Activated naive CD4-positive, alpha-beta T cell treated with anti-CD3 and anti-CD28 coated beads, Interleukin-2, amount 10 ng/mL, durations not matched to agents 7 days and 5 days (primary cell): ENCODE measurements around the gene GPATCH8.

Experiments used
- CTCF ChIA-PET: fragments of 350-600 bp; sonication (Branson Sonifier 250); formaldehyde crosslinking; loops from one replicate; lab custom pipeline; 2021; ENCODE audit warnings: antibody characterized with exemption; lab: Charles Lee
- DNase-seq: peaks from one replicate; pipeline ENCODE4 v3.0.0-alpha.2; 2020
- H3K27ac Mint-ChIP-seq: one replicate; pipeline ENCODE4 v1.8.0; 2021; ENCODE audit warnings: mild to moderate bottlenecking, moderate library complexity, mixed read lengths
- H3K27me3 Mint-ChIP-seq: one replicate; pipeline ENCODE4 v1.8.0; 2021; ENCODE audit warnings: mild to moderate bottlenecking, mixed read lengths
- H3K36me3 Mint-ChIP-seq: one replicate; pipeline ENCODE4 v1.8.0; 2021; ENCODE audit warnings: mixed read lengths
- H3K4me1 Mint-ChIP-seq: one replicate; pipeline ENCODE4 v1.8.0; 2021; ENCODE audit warnings: mixed read lengths
- H3K4me3 Mint-ChIP-seq: one replicate; pipeline ENCODE4 v1.8.0; 2021; ENCODE audit warnings: mild to moderate bottlenecking, moderate library complexity, mixed read lengths
- H3K9me3 Mint-ChIP-seq: one replicate; pipeline ENCODE4 v1.8.0; 2021; ENCODE audit warnings: mixed read lengths

GPATCH8 gene

GRCh38 chr17:44503147-44504029 lies at the start of gene GPATCH8:
Gene GPATCH8 (minus strand): TSS chr17:44503406. CDS start chr17:44503370, 36 bp downstream.
- peak; percentile 94 for DNase-seq

DNA sequence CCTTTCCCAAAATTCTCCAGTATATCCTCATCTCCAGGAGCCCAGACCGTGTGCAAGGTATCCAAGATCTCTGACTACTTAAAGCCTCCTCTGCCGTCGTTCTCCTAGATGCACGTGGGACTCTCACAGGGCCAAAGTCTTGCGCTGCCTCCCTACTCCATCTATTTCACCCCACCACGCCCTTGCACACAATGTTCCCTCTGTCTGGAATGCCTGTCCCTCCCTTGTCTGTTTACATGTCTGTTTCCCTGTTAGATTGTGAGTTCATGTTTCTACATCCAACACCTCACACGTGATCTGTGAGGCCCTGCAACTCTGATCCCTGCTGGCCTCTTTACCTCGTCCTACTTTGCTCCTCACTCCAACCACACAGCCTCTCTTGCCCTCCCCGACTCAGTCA lies 49.2 kb upstream of the GPATCH8 start:
- Mint-ChIP-seq H3K4me3 (no peak overlapping the region), H3K4me1 (peaks cover 15% of the 10 kb centered on the region), H3K36me3 (no peaks in the 10 kb centered on the region), H3K9me3 (no peaks in the 10 kb centered on the region), H3K27ac (no peak overlapping the region), H3K27me3 (peaks cover 86% of the 10 kb centered on the region)
- no peak for DNase-seq
- CTCF ChIA-PET = no interaction called here

More at GRCh38 chr17:44503147-44504029, at the start of gene GPATCH8:
- H3K4me1 Mint-ChIP-seq = peaks cover 32% of the 10 kb centered on the region
- peaks cover 7% of the 10 kb centered on the region for H3K27me3 Mint-ChIP-seq
- H3K36me3 Mint-ChIP-seq = peaks cover 5% of the 10 kb centered on the region
- CTCF ChIA-PET = interaction anchor here (0.8 to 1.4 kb wide), 2 partner anchors 20 to 29 kb away, joined by 3 to 5 read pairs; no protein-coding TSS in a partner anchor
- H3K4me3 Mint-ChIP-seq = peak within 1 kb of the TSS; percentile 87
- no peaks in the 10 kb centered on the region for H3K9me3 Mint-ChIP-seq
- H3K27ac Mint-ChIP-seq = peak within 1 kb of the TSS; percentile 97

- CTCF ChIA-PET = interaction anchor here (1.0 kb wide), 1 partner anchor 142 kb away, joined by 6 read pairs; no protein-coding TSS in a partner anchor
- no peak overlapping the region for H3K27ac Mint-ChIP-seq
- peaks cover 74% of the 10 kb centered on the region for H3K27me3 Mint-ChIP-seq
- H3K4me1 Mint-ChIP-seq = no peaks in the 10 kb centered on the region
- H3K9me3 Mint-ChIP-seq = no peaks in the 10 kb centered on the region
- DNase-seq = no peak
- no peak overlapping the region for H3K4me3 Mint-ChIP-seq
- no peaks in the 10 kb centered on the region for H3K36me3 Mint-ChIP-seq
These were observed 46.5 kb upstream of the GPATCH8 start for GRCh38 chr17:44549686-44550085.

GRCh38 chr17:44548376-44549230 lies 45.4 kb upstream of the GPATCH8 start:
- Mint-ChIP-seq H3K4me3 (no peak overlapping the region), H3K4me1 (no peaks in the 10 kb centered on the region), H3K9me3 (no peaks in the 10 kb centered on the region), H3K27me3 (peaks cover 66% of the 10 kb centered on the region), H3K27ac (no peak overlapping the region), H3K36me3 (no peaks in the 10 kb centered on the region)
- CTCF ChIA-PET = interaction anchor here (1.2 to 2.4 kb wide), 2 partner anchors 15 to 16 kb away, joined by 3 to 7 read pairs; no protein-coding TSS in a partner anchor
- DNase-seq = no peak

DNA sequence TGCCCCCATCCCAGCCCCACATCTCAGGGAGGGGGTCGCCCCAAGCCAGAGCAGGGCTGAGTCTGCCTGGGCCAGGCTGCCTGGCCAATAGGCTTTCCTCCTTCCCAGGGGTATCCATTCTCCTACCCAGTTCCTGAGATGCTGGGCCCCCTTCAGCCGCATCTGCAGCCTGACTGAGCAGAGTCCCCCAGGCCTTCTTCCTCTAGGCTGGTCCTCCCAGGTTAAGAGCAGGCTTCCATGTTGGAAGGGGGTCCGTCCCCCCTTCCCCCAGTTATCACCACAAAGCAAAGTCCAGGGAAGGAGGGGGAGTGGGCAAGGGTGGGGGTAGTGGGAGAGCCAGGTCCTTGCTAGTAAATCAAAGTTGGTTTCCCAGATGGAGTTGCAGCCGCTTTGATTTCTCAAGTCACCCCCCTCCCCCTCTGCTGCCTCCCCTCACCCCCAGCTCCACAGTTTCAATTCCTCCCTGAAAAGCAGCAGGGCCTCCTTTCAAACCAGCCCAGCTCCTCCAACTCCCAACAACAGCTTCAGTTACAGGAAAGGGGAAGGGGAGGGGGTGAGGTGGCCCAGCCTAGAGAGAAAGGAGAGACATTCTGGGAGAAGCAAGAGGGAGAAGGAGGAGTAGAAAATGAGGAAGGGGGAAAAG lies 44.5 kb upstream of the GPATCH8 start:
- Mint-ChIP-seq H3K27me3 (peaks cover 75% of the 10 kb centered on the region), H3K4me1 (no peaks in the 10 kb centered on the region), H3K4me3 (no peak overlapping the region), H3K27ac (no peak overlapping the region), H3K9me3 (no peaks in the 10 kb centered on the region), H3K36me3 (no peaks in the 10 kb centered on the region)
- DNase-seq = no peak
- CTCF ChIA-PET = interaction anchor here (1.2 to 2.4 kb wide), 2 partner anchors 14 to 17 kb away, joined by 3 to 7 read pairs; no protein-coding TSS in a partner anchor

- peaks cover 67% of the 10 kb centered on the region for H3K27me3 Mint-ChIP-seq
These were observed 43.7 kb upstream of the GPATCH8 start for GRCh38 chr17:44546671-44547606.

DNA sequence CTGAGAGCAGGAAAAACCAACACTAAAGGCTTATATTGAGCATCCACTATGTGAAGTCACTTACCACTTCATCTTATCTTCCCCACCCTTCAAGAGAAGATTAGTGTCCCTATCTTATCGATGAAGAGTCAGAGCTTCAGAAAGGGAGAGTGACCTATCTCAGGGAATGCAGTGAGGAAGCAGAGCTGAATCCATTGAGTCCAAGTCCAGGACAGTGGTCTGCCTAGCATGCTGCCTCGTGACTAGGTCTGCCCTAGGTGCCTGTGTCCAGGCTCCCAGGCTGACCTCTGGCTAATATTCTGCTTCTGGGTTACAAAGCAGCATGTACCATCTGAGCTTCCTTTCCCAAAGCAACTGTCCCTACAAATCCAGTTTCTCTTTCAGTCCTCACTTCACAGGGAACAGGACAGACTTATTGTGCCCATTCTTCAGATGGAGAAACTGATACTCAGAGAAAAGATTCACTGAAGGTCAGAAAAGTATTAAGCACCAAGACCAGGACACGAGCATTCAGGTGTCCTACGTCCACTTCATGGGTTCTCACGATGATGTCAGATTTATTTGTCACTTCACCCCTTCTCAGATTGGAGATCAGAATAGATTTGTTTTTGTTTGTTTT lies 40.8 kb upstream of the GPATCH8 start:
- DNase-seq = no peak
- H3K4me3 Mint-ChIP-seq = no peak overlapping the region
- no peaks in the 10 kb centered on the region for H3K36me3 Mint-ChIP-seq
- peaks cover 52% of the 10 kb centered on the region for H3K27me3 Mint-ChIP-seq
- no peaks in the 10 kb centered on the region for H3K9me3 Mint-ChIP-seq
- no peaks in the 10 kb centered on the region for H3K4me1 Mint-ChIP-seq
- CTCF ChIA-PET = interaction anchor here (1.3 kb wide), 1 partner anchor 10 kb away, joined by 3 read pairs; no protein-coding TSS in a partner anchor
- H3K27ac Mint-ChIP-seq = no peak overlapping the region

More at GRCh38 chr17:44546671-44547606, 43.7 kb upstream of the GPATCH8 start:
- Mint-ChIP-seq H3K27ac (no peak overlapping the region), H3K4me3 (no peak overlapping the region), H3K4me1 (no peaks in the 10 kb centered on the region), H3K9me3 (no peaks in the 10 kb centered on the region), H3K36me3 (no peaks in the 10 kb centered on the region)
- no peak for DNase-seq
- CTCF ChIA-PET = interaction anchor here (2.4 kb wide), 1 partner anchor 14 kb away, joined by 7 read pairs; no protein-coding TSS in a partner anchor

DNA sequence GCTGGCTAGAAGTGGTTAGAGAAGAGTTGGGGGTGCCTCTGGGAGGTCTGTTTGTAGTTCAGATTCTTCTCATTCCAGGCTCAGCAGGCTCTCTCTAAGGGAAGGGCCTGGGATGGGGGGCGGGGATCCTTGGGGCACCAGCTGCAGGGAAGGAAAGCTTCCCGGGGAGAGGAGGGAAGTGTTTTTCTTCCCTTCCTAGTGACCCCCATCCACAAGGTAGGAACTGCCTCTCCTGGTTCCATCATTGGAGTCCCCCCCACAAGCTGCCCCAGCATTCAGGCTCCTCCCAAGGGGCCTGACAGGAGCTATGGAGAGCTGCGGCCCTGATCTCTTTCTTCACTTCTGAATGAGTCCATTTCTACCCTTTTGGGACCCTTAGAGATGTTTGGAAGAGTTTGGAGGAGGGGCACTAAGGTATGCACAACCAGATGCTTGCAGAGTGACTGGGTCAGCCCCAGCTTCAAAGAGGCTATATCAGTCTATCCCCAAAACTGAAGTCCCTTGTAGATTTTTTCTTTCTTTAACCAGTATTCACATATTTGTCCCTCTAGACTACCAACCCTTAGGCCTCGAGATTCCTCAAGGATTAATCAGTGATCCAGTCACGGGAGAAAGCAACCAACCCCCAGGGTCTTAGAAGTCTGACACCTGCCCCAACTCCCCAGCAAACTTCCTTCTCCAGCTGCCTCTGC lies 40.2 kb upstream of the GPATCH8 start:
- Mint-ChIP-seq H3K4me3 (no peak overlapping the region), H3K27ac (no peak overlapping the region), H3K36me3 (no peaks in the 10 kb centered on the region), H3K27me3 (peaks cover 48% of the 10 kb centered on the region), H3K4me1 (no peaks in the 10 kb centered on the region), H3K9me3 (no peaks in the 10 kb centered on the region)
- no peak for DNase-seq
- CTCF ChIA-PET = no interaction called here

DNA sequence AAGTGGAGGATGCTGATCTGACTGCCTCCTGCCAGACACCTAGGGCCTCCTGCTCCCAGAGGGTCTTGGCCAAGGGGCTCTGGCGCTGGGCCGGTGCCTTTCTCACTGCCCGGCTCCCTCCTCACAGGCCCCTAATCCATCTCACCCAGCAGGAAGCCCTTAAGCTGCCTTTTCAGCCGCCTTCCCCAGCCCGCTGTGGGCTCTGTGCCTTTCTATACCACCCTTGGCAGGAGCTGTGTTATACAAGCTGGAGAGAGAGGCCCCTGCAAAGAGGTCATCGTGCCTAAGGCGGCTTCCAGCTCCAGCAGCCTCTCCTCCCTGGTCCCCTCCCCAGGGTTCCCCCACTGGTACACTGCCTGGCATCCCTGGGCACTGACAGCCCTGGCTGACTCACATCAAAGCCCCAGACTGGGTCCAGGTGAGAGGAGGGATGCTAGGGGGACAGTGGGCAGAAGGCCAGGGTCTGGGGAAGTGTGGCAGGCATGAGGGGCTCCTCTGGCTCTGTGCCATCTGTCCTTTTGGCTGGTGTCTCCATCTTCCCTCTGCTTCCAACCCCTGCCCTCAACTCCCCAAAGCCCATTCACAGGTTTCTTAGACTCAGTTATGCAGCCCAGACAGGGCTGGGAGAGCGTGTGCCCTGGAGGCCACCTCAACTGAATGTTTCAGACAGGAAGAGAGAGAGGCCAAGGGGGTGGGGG lies 38.8 kb upstream of the GPATCH8 start:
- no peak overlapping the region for H3K4me3 Mint-ChIP-seq
- H3K4me1 Mint-ChIP-seq = no peaks in the 10 kb centered on the region
- peak overlapping the region; percentile 26 for H3K27ac Mint-ChIP-seq
- CTCF ChIA-PET = no interaction called here
- no peaks in the 10 kb centered on the region for H3K9me3 Mint-ChIP-seq
- H3K36me3 Mint-ChIP-seq = no peaks in the 10 kb centered on the region
- DNase-seq = no peak
- peaks cover 38% of the 10 kb centered on the region for H3K27me3 Mint-ChIP-seq

DNA sequence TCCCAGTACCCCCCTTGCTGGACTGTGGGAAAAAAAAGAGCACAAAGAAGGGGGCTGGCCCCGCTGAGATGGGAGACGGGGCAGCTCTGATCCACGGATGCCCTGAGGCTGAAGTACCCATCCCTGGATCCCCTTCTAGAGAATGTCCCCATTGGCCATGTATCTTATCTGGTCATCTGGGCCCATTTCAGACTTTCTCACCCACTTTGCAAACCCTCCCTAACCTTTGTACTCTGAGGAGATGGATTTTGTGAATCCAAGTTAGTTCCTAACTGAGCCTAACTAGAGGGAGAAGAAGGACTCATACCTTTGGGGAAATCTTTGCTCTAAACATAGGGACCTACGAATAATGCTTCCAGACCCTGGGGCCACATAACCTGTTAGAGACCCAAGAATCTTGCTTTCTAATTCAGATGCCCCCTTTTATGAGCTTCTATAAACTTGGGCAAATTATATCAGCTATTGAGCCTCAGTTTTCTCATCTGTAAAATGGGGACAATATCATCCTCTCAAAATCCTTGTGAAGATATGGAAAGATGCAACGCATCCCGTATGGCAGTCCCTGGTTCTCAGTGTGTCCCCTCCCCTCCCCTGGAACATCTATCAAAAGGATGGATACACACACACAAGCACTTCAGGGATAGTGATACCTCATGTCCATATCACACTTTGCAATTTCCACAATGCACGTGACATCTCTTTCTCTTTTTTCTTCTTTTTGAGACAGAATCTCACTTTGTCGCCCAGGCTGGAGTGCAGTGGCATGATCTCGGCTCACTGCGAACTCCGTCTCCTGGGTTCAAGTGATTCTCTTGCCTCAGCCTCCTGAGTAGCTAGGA lies 37.3 kb upstream of the GPATCH8 start:
- Mint-ChIP-seq H3K27me3 (peaks cover 26% of the 10 kb centered on the region), H3K9me3 (no peaks in the 10 kb centered on the region), H3K4me1 (no peaks in the 10 kb centered on the region), H3K4me3 (no peak overlapping the region), H3K36me3 (no peaks in the 10 kb centered on the region), H3K27ac (no peak overlapping the region)
- CTCF ChIA-PET = no interaction called here
- DNase-seq = no peak

DNA sequence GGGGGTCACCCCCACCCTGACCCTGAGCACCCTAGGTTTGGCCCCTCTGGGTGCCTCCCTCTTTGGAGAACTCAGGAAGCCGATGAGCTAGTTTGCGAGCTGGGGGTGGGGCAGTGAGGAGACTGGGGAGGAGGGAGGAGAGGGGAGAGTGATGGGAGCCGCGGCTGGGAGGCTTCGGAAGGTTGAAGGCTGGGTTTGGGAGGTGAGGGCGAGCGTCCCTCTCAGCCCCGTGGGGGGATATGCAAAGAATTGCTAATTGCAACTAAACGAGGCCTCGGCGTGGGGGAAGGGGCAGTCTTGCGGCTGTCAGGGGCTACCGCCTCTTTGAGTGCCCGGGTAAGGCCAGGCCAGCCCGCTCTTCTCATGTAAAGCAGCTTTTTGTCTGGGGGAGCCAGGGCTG lies 36.5 kb upstream of the GPATCH8 start:
- Mint-ChIP-seq H3K27me3 (peaks cover 26% of the 10 kb centered on the region), H3K36me3 (no peaks in the 10 kb centered on the region), H3K4me3 (no peak overlapping the region), H3K4me1 (no peaks in the 10 kb centered on the region), H3K9me3 (no peaks in the 10 kb centered on the region), H3K27ac (no peak overlapping the region)
- CTCF ChIA-PET = no interaction called here
- DNase-seq = no peak
